Measurements from ENCODE around the gene LAPTM5. TPM values are rescaled to one million over a fixed set of nuclear protein-coding genes. Genes with fewer than 3 reads are reported as not detected.

LAPTM5 gene
- total RNA-seq, 4 donors from 2014 or later, result 2.3 to 14.8 (median 10.1) TPM

GRCh38 chr1:30788580-30789387 lies 31.2 kb upstream of the LAPTM5 start:
- Histone ChIP-seq H3K4me1 (peaks cover 0 to 28% of the 10 kb centered on the region in 2 donors), H3K27ac (peak overlapping the region in 2 of 4 donors; percentile 31 to 52), H3K4me3 (no peak overlapping the region), H3K36me3 (no peaks in the 10 kb centered on the region), H3K27me3 (no peaks in the 10 kb centered on the region), H3K9me3 (no peaks in the 10 kb centered on the region)
- ATAC-seq (peak; percentile 88 to 89), DNase-seq (peak; percentile 64 to 86)
- intact Hi-C loops (cut with DNase I; ENCODE audit: low total_unique reads) (no loop called here), in situ Hi-C loops (cut with MboI; ENCODE audit: low sequenced_read_pairs in 4 of 4) (no loop called here)
- TF ChIP-seq POLR2A (IDR thresholded peaks at IDR 0.05) (no peak), CTCF (IDR thresholded peaks at IDR 0.05 in 4 of 5, conservative IDR thresholded peaks at IDR 0.05 in 1 of 5) (no peak)

GRCh38 chr1:30787856-30788495 lies 30.4 kb upstream of the LAPTM5 start:
- intact Hi-C loops (cut with DNase I; ENCODE audit: low total_unique reads), result no loop called here

GRCh38 chr1:30787266-30787665 lies 29.7 kb upstream of the LAPTM5 start:
- in situ Hi-C loops (cut with MboI; ENCODE audit: low sequenced_read_pairs in 4 of 4), result no loop called here
- Histone ChIP-seq H3K9me3 (no peaks in the 10 kb centered on the region), H3K4me1 (peaks cover 5 to 41% of the 10 kb centered on the region in 2 donors), H3K27me3 (no peaks in the 10 kb centered on the region), H3K36me3 (no peaks in the 10 kb centered on the region), H3K27ac (peak overlapping the region in 1 of 4 donors; percentile 28), H3K4me3 (no peak overlapping the region)
- DNase-seq (no peak), ATAC-seq (no peak)
- intact Hi-C loops (cut with DNase I; ENCODE audit: low total_unique reads), result no loop called here
- no peak for TF ChIP-seq CTCF (IDR thresholded peaks at IDR 0.05 in 4 of 5, conservative IDR thresholded peaks at IDR 0.05 in 1 of 5)

More at GRCh38 chr1:30787856-30788495, 30.4 kb upstream of the LAPTM5 start:
- Histone ChIP-seq H3K27ac (peak overlapping the region in 2 of 4 donors; percentile 27 to 52), H3K4me1 (peaks cover 5 to 35% of the 10 kb centered on the region in 2 donors), H3K4me3 (no peak overlapping the region), H3K27me3 (no peaks in the 10 kb centered on the region), H3K9me3 (no peaks in the 10 kb centered on the region), H3K36me3 (no peaks in the 10 kb centered on the region)
- TF ChIP-seq POLR2A (IDR thresholded peaks at IDR 0.05) (no peak), CTCF (IDR thresholded peaks at IDR 0.05 in 4 of 5, conservative IDR thresholded peaks at IDR 0.05 in 1 of 5) (no peak)
- DNase-seq (no peak), ATAC-seq (no peak)
- in situ Hi-C loops (cut with MboI; ENCODE audit: low sequenced_read_pairs in 4 of 4), result no loop called here

GRCh38 chr1:30786264-30786991 lies 28.9 kb upstream of the LAPTM5 start:
- Histone ChIP-seq H3K9me3 (no peaks in the 10 kb centered on the region), H3K36me3 (no peaks in the 10 kb centered on the region), H3K4me1 (peaks cover 5 to 41% of the 10 kb centered on the region in 2 donors), H3K27ac (peak overlapping the region in 3 of 4 donors; percentile 51 to 58 (median 57)), H3K4me3 (no peak overlapping the region), H3K27me3 (no peaks in the 10 kb centered on the region)
- intact Hi-C loops (cut with DNase I; ENCODE audit: low total_unique reads), result no loop called here
- in situ Hi-C loops (cut with MboI; ENCODE audit: low sequenced_read_pairs in 4 of 4), result no loop called here
- ATAC-seq (no peak), DNase-seq (no peak)
- TF ChIP-seq POLR2A (IDR thresholded peaks at IDR 0.05), result no peak
- no peak for TF ChIP-seq CTCF (IDR thresholded peaks at IDR 0.05 in 4 of 5, conservative IDR thresholded peaks at IDR 0.05 in 1 of 5)

Data from gastrocnemius medialis (tissue), 4 donors.